HEK293T (cell line): ENCODE results near the gene WDR49.

Experiments
- ELF4 ChIP-seq: fragments of 450-650 bp; IDR thresholded peaks from 2 replicates; pipeline ENCODE4 v1.6.1; 2017; ENCODE audit warnings: antibody characterized with exemption
- SP1 ChIP-seq: fragments of 450-650 bp; IDR thresholded peaks from 2 replicates; pipeline ENCODE4 v1.6.1; 2017

DNA sequence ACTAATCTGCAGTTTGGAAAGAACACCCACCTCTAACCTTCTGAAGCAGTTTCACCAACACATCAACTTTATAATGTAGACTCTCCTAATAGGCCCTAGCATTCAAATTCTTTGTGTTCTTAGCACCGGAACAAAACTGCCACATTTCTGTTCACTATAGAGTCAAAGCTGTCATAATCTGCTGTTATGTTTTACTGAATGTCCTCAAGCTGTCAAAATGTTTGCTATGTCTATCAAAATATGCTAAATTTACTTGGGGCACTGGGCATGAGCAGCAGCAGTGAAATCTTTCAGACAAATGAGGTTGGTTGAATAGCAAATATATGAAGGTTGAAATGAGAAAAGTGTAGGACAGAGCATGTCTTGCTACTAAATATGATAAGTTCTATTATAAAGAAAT is 1.9 kb downstream of the WDR49 start:
- TF ChIP-seq ELF4 (no peak), SP1 (no peak)
